ENCODE results near the gene SLC8A2.
"Not testable (repeated sequence)": the region's sequence is repeated elsewhere in the genome, so short reads cannot be mapped to it uniquely, and the experiment has no call there.

Gene SLC8A2

DNA sequence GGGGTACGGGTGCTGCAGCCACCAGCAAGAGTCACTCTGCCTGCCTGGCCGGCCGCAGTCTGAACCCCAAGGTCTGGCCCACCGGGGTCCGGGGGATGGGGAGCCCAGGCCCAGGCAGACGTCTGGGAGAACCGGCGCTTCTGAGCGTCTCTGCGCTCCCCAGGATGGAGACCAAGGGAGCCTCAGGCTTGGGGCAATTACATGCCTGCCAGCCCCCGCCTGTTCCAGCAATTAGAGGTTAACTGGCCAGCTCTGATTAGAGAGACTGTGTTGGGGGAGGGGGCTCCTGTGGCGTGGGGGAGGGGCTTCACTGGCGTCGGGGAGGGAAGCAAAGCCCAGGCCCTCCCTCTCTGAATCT is 64.3 kb downstream of the SLC8A2 start:
- DNase-seq: no peak

DNA sequence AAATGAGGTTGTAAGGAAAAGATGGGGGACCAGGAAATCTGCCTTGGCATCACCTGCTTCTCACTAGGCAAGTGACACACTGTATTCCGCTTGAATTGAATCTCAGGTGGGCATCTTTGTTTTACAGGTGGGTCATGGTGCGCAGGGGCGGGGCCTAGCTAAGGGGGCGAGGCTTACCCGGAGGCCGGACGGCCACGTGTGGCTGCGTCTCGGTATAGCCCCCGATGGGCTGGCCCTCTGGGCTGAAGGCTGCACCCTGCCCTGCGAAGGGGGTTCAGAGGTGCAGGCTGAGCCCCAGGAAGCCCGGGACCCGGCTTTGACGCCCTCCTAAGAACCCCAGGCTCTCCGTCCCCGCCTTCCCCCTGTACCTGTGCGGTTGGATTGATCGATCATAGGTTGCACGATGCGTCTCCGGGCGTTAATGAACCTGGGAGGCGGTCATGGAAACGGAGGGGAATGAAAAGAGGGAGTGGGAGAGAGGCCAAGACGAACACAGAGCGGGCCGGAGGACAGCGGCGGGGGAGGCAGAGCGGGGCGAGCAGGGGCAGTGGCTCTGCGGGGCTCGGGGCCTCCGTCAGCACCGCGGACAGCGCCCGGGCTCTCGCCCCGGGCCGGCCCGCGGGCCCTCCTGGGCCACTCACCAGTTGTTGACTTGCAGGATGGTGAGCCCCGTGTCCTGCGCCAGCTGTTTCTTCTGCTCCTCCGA is 64.8 kb downstream of the SLC8A2 start:
- no peak for DNase-seq

DNA sequence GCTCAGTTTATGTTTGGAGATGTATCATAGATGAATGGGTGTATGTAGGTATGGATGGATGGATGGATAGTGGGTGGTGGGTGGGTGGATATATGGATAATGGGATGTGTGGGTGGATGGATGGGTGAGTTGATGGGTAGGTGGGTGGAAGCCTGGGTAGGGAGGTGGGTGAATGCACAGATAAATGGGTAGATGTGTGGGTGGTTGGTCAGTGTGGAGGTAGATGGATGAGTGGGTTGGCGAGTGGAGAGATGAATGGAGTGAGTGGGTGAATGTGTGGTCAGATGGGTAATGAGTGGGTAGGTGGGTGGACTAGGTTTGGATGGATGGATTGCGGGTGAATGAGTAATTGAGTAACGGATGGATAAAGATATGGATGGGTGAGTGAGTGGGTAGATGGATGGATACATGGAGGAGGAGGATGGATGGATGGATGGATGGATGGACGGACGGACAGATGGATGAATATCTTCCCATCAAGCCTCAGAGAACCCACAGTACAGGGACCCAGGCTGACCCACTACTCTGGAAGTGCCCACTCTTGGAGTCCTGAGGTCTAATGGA is 65.8 kb downstream of the SLC8A2 start:
- no peak for DNase-seq

DNA sequence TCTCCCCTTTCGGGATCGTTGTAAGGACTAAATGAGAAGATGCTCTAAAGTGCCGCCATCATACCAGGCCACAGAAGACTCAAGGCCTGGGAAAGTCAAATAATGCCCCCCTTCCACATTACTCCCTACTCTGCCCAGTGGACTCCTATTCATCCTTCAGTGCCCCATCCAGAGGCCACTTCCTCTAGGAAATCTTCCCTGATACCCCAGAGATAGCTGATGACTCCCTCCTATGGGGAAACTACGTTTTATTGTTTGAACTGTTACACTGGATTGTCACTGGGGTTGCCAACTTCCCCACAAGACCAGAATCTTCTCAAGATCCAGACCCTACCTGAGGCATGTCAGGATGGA is 66.5 kb downstream of the SLC8A2 start:
- DNase-seq: no peak

DNA sequence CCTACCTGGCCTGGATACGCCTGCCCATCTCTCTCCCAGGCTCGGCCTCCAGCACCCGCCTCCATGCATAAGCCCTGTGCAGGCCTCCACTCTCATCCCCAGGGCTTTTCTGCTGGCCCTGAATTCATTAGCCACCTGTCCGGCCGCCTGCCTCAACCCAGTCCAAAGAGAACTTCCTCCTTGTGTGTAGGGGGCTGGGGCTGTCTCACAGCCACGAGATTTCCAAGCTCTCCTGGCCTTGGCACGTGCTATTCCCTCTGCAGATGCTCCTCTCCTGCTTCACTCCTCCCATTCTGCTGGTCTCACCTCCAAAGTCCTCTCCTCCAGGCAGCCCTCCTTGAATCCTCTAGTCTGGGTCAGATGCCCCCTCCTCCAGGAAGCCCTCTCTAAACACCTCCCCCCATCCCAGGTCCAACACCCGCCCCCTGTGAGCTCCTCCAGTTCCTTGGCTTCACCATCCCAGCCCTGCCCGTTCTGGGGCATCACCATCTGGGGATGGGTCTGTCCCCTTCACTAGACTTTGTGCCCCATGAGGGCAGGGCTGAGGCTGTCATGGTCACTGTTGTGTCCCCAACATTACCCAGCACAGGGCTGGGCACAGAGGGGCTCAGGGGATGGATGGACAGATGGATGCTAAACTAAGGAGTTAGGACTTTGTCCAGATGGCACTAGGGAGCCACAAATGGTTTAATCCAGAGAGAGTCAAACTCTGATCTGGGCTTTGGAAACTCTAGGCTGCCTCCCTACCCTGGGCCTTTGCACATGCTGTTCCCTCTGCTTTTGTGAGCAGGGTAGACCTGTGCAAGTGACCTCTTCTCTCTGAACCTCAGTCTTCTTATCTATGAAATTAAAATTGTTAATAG is 67.1 kb downstream of the SLC8A2 start:
- no peak for DNase-seq

DNA sequence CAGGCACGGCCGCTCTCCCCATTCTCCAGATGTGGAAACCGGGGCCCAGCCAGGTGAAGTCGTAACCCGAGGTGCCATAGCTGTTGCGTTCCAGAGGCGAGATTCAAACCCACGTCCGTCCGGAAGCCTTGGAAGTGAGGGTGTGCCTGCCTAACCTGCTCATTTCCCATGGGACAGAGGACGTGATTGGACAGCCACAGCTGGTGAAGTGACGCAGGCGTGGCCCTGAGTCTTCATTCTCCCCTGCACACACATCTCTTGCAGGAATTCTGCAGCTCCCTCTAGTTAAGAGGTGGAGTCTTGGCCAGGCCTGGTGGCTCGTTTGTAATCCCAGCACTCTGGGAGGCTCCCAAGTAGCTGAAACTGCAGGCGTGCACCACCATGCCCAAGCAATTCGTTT is 69.2 kb downstream of the SLC8A2 start:
- no peak for DNase-seq

DNA sequence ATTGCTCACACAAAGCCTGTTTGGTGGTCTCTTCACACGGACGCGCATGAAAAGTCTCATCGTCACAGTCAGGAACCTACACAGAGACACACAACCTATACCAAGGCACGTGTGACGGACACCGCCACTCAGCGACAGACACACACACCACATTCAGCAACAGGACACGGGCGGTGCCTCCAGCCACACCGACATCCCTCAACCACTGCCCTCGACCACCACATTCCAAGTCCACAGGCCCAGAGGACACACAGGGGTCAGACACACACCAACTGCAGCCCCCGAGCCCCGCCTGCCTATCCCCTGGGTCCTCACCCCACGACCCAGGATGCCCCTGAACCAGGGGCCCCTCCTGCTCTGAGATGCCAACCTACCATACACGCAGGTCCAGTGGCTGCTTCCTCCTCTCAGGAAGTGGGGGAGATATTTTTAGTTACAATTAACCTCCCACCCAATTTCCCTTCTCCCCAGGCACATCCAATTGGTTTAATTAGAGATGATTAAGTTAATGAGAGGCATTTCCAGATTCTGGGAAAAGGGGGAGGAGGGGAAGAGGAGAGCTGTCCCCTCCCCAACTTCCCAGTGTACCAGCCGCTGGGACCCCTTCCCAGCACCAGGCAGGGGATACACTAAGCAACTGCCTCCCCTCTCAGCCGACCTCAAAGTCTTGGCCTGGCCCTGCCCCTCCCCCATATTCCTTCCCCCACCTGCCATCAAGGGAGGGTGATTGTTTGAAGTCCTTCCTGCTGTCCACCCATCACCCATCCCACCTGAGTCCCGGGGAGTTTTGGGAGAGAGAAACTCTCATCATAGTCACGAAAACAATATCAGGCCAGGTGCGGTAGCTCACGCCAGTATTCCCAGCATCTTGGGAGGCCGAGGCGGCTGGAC is 72.7 kb downstream of the SLC8A2 start:
- no peak for DNase-seq

DNA sequence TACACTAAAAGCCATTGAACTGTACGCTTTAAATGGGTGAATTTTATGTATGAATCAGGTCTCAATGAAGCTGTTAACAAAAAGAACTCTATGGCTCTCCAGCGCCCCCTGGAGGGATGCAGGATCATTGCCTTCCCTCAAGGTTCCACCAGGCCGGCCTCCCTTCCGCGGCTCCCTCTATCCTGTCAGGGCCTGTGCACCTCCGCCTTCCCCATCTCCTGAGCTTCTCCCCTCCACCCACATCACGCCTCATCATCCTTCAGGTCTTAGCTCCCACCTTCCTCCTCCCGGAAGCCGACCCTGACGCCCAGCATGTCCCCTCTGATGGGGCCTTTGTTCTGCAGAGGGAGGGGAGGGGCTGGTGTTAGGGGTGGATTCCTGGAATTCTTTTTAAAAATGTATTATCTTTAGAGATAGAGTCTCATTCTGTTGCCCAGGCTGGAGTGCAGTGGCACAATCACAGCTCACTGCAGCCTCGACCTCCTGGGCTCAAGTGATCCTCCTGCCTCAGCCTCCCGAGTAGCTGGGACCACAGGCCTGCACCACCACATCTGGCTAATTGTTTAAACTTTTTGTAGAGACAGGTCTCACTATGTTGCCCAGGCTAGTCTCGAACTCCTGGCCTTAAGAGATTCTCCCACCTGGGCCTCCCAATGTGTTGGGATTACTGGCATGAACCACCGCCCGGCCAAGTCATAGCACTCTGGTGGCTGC is 80.0 kb downstream of the SLC8A2 start:
- no peak for DNase-seq

DNA sequence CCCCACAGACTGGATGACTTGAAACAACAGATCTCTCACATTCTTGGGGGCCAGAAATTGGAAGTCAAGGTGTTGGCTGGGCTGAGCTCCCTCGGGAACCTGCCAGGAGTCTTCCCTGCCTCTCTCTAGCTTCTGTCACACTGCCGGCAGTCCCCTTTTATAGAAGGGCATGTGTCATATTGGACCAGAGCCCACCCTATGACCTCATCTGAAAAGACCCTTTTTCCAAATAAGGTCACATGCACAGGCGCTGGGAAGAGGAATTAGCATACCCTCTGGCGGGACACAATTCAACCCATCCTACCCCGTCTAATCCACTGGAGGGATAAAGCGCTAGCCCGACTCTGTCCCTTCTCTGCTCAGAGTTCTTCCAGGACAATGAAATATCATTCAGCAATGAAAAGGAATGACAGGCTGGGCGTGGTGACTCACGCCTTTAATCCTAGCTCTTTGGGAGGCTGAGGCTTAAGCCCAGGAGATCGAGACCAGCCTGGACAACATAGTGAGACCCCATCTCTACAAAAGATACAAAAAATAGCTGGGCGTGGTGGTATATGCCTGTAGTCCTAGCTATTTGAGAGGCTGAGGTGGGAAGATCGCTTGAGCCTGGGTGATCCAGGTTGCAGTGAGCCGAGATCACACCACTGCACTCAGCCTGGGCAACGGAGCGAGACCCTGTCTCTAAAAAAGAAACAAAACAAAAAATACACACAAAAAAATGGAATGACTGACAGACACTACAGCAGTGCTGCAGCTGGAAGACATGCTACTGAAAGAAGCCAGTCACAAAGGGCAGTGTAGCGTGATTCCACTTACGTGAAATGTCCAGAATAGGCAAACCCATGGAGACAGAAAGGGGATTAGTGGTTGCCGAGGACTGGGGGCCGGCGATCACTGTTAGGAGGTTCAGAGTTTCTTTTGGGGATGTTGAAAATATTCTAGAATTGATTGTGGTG is 80.9 kb downstream of the SLC8A2 start:
- no peak for DNase-seq

DNA sequence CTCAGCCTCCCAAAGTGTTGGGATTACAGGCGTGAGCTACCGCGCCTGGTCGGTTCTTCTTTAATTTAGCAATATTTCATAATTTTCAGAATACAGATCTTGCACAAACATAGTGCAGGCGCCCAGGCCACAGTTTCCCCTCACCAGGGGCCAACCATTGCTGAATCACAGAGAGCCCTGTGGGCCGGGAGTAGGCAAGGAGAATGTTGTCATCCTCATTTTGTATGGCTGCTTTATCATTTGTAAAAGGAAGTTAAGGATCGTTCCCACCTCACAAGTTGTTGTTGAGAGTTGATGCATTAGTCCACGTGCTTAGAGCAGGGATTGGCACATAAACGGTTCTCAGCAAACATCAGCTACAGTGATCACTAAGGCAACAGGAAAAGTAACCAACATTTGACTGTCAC is 82.5 kb downstream of the SLC8A2 start:
- no peak for DNase-seq

DNA sequence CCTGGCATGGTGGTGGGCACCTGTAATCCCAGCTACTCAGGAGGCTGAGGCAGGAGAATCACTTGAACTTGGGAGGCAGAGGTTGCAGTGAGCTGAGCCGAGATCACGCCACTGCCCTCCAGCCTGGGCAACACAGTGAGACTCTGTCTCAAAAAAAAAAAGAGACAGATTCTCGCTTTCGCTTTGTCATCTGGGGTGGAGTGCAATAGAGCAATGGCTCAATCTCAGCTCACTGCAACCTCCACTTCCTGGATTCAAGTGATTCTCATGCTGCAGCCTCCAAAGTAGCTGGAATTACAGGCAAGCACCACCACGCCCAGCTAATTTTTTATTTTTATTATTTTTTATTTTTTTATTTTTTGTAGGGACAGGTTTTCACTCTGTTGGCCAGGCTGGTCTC is 83.0 kb downstream of the SLC8A2 start:
- DNase-seq: not testable (repeated sequence)

DNA sequence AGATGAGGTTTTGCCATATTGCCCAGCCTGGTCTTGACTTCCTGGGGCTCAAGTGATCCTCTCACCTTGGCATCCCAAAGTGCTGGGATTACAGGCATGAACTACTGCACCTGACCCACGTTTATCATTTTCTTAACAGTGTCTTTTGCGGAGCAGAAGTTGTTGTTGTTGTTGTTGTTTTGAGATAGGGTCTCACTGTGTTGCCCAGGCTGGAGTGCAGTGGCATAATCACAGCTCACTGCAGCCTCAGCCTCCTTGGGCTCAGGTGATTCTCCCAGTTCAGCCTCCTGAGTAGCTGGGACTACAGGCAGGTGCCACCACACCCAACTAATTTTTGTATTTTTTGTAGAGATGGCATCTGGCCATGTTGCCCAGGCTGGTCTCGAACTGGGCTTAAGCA is 84.1 kb downstream of the SLC8A2 start:
- not testable (repeated sequence) for DNase-seq

DNA sequence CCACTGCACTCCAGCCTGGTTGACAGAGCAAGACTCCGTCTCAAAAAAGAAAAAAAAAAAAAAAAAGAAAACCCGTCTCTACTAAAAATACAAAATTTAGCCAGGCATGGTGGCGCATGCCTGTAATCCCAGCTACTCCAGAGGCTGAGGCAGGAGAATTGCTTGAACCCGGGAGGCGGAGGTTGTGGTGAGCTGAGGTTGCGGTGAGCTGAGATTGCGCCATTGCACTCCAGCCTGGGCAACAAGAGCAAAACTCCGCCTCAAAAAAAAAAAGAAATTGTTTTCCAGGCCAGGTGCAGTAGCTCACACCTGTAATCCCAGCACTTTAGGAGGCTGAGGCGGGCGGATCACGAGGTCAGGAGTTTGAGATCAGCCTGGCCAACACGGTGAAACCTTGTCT is 85.1 kb downstream of the SLC8A2 start:
- not testable (repeated sequence) for DNase-seq

DNA sequence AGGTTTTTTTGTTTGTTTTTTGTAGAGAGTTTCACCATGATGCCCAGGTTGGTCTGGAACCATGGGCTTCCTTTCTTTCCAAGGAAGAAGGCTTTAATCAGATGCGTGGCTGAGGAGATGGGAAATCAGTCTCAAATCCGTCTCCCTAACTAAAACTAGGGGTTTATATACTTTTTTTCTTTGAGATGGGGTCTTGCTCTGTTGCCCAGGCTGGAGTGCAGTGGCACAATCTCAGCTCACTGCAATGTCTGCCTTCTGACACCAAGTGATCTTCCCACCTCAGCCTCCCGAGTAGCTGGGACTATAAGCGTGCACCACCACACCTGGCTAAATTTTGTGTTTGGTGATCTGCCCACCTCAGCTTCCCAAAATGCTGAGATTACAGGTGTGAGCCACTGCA is 87.2 kb downstream of the SLC8A2 start:
- not testable (repeated sequence) for DNase-seq

DNA sequence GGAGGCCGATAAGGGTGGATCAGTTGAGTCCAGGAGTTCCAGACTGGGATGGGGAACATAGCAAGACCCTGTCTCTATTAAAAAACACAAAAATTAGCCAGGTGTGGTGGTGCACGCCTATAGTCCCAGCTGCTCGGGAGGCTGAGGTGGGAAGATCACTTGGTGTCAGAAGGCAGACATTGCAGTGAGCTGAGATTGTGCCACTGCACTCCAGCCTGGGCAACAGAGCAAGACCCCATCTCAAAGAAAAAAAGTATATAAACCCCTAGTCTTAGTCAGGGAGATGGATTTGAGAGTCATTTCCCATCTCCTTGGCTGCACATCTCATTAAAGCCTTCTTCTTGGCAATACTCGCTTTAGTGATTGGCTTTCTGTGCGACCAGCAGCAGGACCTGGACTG is 87.8 kb downstream of the SLC8A2 start:
- not testable (repeated sequence) for DNase-seq

DNA sequence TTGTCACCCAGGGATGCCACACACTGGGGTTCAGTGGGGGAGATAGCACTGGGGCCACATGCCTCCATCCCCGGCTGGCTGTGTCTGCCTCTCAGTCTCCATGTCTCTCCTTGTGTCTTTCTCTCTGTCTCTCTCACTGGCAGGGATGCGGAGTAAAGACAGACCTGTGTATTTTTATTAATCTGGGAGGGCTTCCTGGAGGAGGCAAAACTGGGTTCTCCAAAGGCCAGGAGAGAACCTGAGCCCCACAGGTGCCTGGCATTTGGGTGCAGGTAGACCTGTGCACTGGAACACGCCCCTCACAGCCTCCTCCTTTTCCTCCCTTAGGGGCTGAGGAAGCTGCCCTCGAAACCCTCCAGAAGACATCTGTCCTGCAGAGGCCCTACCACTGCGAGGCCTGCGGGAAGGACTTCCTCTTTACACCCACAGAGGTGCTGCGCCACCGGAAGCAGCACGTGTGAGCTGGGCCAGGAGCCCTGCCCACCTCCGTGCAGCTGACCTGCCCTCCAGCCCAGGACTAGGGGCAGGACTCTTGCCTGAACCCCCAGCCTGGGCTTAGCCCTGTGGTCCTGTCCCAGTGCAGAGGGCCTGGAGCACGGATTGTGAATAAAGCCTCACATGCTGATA is 89.9 kb downstream of the SLC8A2 start:
- no peak for DNase-seq

DNA sequence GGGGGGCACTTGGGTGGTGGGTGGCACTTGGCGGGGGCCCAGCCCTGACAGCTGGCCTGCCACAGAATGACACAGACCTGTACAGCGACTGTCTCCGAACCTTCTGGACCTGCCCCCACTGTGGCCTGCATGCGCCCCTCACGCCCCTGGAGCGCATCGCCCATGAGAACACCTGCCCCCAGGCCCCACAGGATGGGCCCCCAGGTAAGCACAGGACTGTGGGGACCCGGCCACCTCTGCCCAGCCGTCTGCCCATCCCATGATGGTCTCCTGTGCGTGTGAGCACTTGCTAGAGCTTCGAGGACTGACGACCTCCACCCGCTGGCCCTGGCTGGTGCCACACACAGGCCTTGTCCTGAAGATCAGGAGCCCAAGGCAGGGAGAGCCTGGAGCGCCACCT is 90.6 kb downstream of the SLC8A2 start:
- DNase-seq: no peak

DNA sequence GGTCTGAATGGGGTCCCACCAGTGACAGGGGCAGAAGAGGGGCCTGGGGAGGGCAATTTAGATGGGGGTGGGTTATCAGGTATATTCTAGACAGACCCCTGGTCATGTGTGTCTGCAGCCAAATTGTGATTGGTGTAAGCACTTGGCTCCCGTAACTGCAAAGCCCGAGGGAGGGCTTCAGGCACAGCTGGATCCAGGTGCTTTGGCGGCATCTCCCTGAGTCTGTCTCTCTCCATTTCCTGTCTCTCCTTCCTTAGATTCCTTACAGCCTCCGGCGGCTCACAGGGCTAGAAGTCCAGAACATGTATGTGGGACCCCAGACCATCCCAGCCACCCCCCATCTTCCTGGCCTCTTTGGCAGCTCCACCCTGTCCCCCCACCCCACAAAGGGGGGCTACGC is 91.1 kb downstream of the SLC8A2 start:
- no peak for DNase-seq

DNA sequence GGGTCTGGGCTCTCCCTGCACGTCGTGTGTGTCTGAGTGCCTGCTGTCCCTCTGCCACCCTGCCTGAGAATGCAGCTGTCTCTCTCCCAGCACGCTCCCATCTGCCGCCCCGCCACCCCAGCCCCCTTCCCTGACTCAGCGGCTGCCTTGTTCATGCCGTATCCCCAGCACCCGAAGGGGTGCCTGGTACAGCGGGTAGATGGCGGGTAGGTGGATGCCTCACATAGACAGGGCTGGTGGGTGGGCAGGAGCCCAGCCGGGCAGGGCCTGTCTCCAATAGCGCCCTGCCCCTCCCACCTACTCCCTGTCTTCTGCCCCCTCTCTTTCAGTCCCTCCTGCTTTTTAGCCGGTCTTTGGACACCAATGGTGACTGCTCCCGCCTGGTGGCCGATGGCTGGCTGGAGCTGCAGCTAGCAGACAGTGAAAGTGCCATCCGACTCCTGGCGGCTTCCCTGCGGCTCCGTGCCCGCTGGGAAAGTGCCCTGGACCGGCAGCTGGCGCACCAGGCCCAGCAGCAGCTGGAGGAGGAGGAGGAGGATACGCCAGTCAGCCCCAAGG is 92.2 kb downstream of the SLC8A2 start:
- no peak for DNase-seq

DNA sequence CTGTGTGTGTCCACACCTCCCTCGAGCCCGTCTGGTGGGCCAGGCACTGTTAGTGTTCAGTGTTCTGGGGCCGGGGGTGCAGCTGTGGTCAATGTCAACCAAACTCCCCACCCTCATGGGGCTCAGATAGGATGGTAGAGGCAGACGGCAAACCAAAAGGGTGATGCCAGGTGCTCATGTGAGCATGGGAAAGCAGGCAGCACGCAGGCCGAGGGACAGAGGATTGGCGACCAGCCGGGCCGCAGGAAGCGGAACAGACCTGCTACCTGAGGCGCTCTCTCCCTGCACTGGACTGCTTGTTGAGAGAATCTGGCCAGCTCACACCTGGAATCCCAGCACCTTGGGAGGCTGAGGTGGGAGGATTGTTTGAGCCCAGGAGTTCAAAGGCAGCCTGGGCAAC is 93.4 kb downstream of the SLC8A2 start:
- DNase-seq: no peak
